Loucy (cell line): ENCODE results near the gene RHBDD2.
A peak's percentile ranks its signal among the peaks of the same experiment; 100 is the strongest.

Experiments used
- H2AFZ ChIP-seq: fragments of 200-600 bp; sonication (generic); 2 replicates; pipeline ENCODE4 v1.6.0; 2016; ENCODE audit warnings: antibody characterized with exemption, mild to moderate bottlenecking, low read length, moderate library complexity
- H3F3A ChIP-seq: fragments of 200-600 bp; 2 replicates; pipeline ENCODE4 v1.6.0; 2016; ENCODE audit warnings: antibody characterized with exemption, low read depth, mild to moderate bottlenecking
- H3K27me3 ChIP-seq: fragments of 200-600 bp; sonication (generic); 2 replicates; pipeline ENCODE4 v1.6.1; 2014; ENCODE audit warnings: low read length, mild to moderate bottlenecking; ENCODE audit not compliant: insufficient read depth, poor library complexity, severe bottlenecking
- H3K36me3 ChIP-seq: fragments of 200-600 bp; sonication (generic); 2 replicates; pipeline ENCODE4 v1.6.1; 2016; ENCODE audit warnings: low read length; ENCODE audit not compliant: insufficient read depth
- H3K4me1 ChIP-seq: fragments of 200-600 bp; sonication (generic); 2 replicates; pipeline ENCODE4 v1.5.1; 2014; ENCODE audit warnings: low read length, mild to moderate bottlenecking; ENCODE audit not compliant: insufficient read depth, poor library complexity, severe bottlenecking
- H3K4me2 ChIP-seq: fragments of 200-600 bp; sonication (generic); 2 replicates; pipeline ENCODE4 v1.6.0; 2014; ENCODE audit warnings: antibody characterized with exemption, low read length, low read depth, mild to moderate bottlenecking; ENCODE audit not compliant: poor library complexity, severe bottlenecking
- H3K4me3 ChIP-seq: fragments of 200-600 bp; sonication (generic); 2 replicates; pipeline ENCODE4 v1.5.1; 2014; ENCODE audit warnings: low read length, mild to moderate bottlenecking, mixed read lengths; ENCODE audit not compliant: poor library complexity, severe bottlenecking
- H3K79me2 ChIP-seq: fragments of 200-600 bp; sonication (generic); 2 replicates; pipeline ENCODE4 v1.6.1; 2014; ENCODE audit warnings: low read length; ENCODE audit not compliant: insufficient read depth
- H3K9ac ChIP-seq: fragments of 200-600 bp; sonication (generic); 2 replicates; pipeline ENCODE4 v1.6.0; 2014; ENCODE audit warnings: mild to moderate bottlenecking, low read depth, low read length, moderate library complexity; ENCODE audit not compliant: poor library complexity, severe bottlenecking
- H3K9me2 ChIP-seq: fragments of 200-600 bp; sonication (generic); replicated peaks from 2 replicates; pipeline ENCODE4 v1.6.1; 2016; ENCODE audit warnings: low read depth, low read length, mixed read lengths
- H3K9me3 ChIP-seq: fragments of 200-600 bp; sonication (generic); 2 replicates; pipeline ENCODE4 v1.6.1; 2014; ENCODE audit warnings: mild to moderate bottlenecking, antibody characterized with exemption, low read length, low read depth; ENCODE audit not compliant: insufficient read depth
- H4K20me1 ChIP-seq: fragments of 200-600 bp; sonication (generic); 2 replicates; pipeline ENCODE4 v1.6.0; 2014; ENCODE audit warnings: antibody characterized with exemption, low read length, mild to moderate bottlenecking; ENCODE audit not compliant: insufficient read depth, poor library complexity, severe bottlenecking
- EZH2phosphoT487 ChIP-seq: fragments of 200-600 bp; IDR thresholded peaks from 2 replicates; pipeline ENCODE4 v1.6.1; 2018; ENCODE audit warnings: antibody characterized with exemption, mild to moderate bottlenecking, moderate library complexity, borderline replicate concordance
- TF ChIP-seq, protein P1 (sequence below): fragments of 200-600 bp; sonication (generic); conservative IDR thresholded peaks from 2 replicates; pipeline ENCODE4 v1.5.1; 2014; ENCODE audit warnings: mild to moderate bottlenecking, antibody characterized with exemption, low read length

Gene RHBDD2

DNA sequence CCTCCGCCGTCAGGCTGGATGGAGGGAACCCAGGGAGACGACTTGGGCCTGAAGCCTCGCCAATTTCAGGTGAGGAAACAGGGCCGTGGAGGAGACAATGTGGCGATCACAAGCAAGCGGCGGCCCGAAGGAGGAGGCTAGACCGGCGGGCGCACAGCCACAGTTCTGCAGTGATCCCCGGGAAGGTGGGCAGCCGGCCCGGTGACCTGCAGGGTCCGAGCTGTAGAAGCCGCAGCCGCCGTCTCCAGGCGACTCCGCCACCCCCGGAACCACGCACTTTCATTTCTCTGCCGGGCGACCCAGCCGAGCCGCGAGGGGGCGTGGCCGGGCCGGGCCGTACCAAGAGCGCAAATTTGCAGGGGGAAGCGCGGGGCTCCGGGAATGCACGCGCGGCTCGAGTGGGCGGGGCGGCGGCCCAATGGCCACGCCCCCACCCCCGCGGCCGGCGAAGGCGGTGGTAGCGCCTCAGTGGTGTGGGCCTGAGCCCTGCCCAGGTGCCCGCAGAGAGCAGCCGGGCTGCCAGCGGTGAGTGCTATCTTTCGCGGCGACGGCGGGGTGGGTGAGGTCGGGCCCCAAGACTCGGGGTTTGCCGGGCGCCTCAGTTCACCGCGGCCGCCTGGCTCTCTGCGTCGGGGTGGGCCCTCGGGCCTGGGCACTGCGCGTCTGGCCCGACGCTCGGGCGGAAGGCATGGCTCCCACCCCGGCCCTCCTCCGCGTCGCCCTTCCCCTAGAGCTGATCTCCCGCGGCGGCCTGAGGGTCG lies 36.0 kb downstream of the RHBDD2 start, which contains the start of gene POR:
TSS of gene POR (plus strand) at position 501 of the 761 bp plus-strand sequence. CDS start 38,847 bp downstream, outside the sequence.
- Histone ChIP-seq H3K27me3 (no peaks in the 10 kb centered on the region), H3K9me2 (no peaks in the 10 kb centered on the region), H3K4me3 (peak within 1 kb of the TSS; percentile 95), H4K20me1 (peaks cover 5% of the 10 kb centered on the region), H3K36me3 (no peaks in the 10 kb centered on the region), H3K9me3 (no peaks in the 10 kb centered on the region), H3K79me2 (peaks cover 16% of the 10 kb centered on the region; the same call in 1 of the 2 replicates), H3F3A (no peaks in the 10 kb centered on the region), H3K9ac (peak within 1 kb of the TSS; percentile 90), H3K4me1 (peaks cover 18% of the 10 kb centered on the region), H2AFZ (peak within 1 kb of the TSS; percentile 99), H3K4me2 (peak within 1 kb of the TSS; percentile 98)
- TF ChIP-seq, protein P1, sequence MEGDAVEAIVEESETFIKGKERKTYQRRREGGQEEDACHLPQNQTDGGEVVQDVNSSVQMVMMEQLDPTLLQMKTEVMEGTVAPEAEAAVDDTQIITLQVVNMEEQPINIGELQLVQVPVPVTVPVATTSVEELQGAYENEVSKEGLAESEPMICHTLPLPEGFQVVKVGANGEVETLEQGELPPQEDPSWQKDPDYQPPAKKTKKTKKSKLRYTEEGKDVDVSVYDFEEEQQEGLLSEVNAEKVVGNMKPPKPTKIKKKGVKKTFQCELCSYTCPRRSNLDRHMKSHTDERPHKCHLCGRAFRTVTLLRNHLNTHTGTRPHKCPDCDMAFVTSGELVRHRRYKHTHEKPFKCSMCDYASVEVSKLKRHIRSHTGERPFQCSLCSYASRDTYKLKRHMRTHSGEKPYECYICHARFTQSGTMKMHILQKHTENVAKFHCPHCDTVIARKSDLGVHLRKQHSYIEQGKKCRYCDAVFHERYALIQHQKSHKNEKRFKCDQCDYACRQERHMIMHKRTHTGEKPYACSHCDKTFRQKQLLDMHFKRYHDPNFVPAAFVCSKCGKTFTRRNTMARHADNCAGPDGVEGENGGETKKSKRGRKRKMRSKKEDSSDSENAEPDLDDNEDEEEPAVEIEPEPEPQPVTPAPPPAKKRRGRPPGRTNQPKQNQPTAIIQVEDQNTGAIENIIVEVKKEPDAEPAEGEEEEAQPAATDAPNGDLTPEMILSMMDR = no peak
- TF ChIP-seq EZH2phosphoT487 = no peak

DNA sequence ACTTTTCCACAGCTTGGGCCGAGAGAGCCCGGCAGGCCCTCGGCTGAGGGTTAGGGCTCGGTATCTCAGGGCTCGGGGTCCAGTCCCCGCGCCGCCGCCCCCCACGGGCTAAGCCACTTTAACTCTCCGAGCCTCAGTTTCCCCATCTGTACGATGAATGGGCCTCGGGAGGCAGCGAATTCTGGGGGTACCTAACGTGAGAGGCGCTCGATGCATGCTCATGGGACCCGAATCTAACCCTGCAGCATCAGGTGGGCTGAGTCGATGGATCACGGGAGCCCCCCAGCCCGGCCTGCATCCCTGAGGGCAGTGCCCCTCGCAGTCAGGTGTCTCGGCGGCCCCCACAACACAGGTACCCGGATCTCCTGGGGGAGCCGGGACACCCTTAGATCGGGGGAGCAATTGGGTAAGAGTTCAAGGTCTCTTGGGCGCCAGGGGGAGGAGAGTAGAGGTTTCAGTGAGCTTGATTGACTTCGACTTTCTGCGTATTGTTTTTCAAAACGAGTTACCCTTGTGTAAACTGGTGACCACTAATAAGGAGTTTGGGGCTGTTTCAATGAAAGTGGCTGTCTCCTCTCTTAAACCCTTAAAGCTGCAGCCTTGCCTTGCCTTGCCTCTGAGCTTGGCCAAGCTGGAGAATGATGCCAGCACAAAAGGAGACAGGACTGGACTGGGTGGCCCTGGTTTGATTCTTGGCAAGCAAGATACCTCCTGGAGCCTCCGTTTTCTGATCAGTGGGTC lies 36.8 kb downstream of the RHBDD2 start:
- H3F3A ChIP-seq = no peaks in the 10 kb centered on the region
- no peaks in the 10 kb centered on the region for H3K27me3 ChIP-seq
- peak overlapping the region; percentile 89 for H2AFZ ChIP-seq
- H3K4me2 ChIP-seq = peak overlapping the region; percentile 98
- peak overlapping the region; percentile 95 for H3K4me3 ChIP-seq
- H3K9me3 ChIP-seq = no peaks in the 10 kb centered on the region
- peaks cover 5% of the 10 kb centered on the region for H4K20me1 ChIP-seq
- H3K79me2 ChIP-seq = peaks cover 16% of the 10 kb centered on the region; the same call in 1 of the 2 replicates
- H3K4me1 ChIP-seq = peaks cover 18% of the 10 kb centered on the region
- peak overlapping the region; percentile 90 for H3K9ac ChIP-seq
- H3K9me2 ChIP-seq = no peaks in the 10 kb centered on the region
- H3K36me3 ChIP-seq = no peaks in the 10 kb centered on the region
- TF ChIP-seq EZH2phosphoT487 = no peak
- TF ChIP-seq, protein P1 = no peak

DNA sequence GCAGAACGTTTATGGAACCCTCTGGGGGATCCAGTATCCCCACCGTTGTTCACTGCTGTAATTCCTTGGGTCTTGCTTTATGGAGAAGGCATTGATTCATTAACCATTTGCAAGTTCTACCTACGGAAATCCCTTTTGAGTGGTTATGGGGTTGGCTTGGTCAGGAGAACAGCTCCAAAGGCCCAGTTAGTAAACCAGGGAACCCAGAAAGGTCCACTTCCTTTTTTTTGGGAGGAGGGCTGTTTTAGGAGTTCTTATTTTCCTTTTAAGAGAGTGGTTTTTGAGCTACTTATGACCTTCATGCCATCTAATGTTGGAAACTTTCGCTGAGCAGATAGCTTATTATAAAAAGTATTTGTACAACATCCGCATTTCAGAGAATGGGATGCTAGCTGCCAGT lies 37.4 kb downstream of the RHBDD2 start:
- peaks cover 16% of the 10 kb centered on the region; the same call in 1 of the 2 replicates for H3K79me2 ChIP-seq
- H2AFZ ChIP-seq = no peak overlapping the region
- H3F3A ChIP-seq = no peaks in the 10 kb centered on the region
- no peaks in the 10 kb centered on the region for H3K9me3 ChIP-seq
- H4K20me1 ChIP-seq = peaks cover 5% of the 10 kb centered on the region
- no peak for TF ChIP-seq EZH2phosphoT487
- TF ChIP-seq, protein P1 = no peak
- H3K4me3 ChIP-seq = peak overlapping the region; percentile 95
- peak overlapping the region; percentile 90 for H3K9ac ChIP-seq
- no peaks in the 10 kb centered on the region for H3K9me2 ChIP-seq
- H3K36me3 ChIP-seq = no peaks in the 10 kb centered on the region
- H3K4me1 ChIP-seq = peaks cover 18% of the 10 kb centered on the region
- no peaks in the 10 kb centered on the region for H3K27me3 ChIP-seq
- H3K4me2 ChIP-seq = peak overlapping the region; percentile 98
